Ovary (tissue), 9 donors: ENCODE data around the gene NCAPH2. TPM values are rescaled to one million over a fixed set of nuclear protein-coding genes. Genes with fewer than 3 reads are reported as not detected.

Experiments
- DNase-seq, 5 donors: peaks; one replicate each; pipeline ENCODE4 v3.0.0-alpha.2; 2019 to 2020
- H3K27ac ChIP-seq, 2 donors: fragments of 200-600 bp; one replicate each; pipeline versions ENCODE4 v1.5.1 to v1.8.0; 2019 to 2022
- H3K27me3 ChIP-seq: fragments of 200-600 bp; one replicate; pipeline ENCODE4 v1.8.0; 2022
- H3K36me3 ChIP-seq: fragments of 200-600 bp; sonication (generic); one replicate; pipeline ENCODE4 v1.5.1; 2019
- H3K4me1 ChIP-seq: one replicate; pipeline ENCODE4 v1.8.1; 2013; ENCODE audit warnings: mild to moderate bottlenecking, moderate library complexity; ENCODE audit not compliant: insufficient read depth
- H3K4me3 ChIP-seq: fragments of 200-600 bp; sonication (generic); one replicate; pipeline ENCODE4 v1.5.1; 2017
- H3K9me3 ChIP-seq, 2 donors: fragments of 200-600 bp in 1 of 2; sonication (generic) in 1 of 2; one replicate each; pipeline versions ENCODE4 v1.5.1 to v1.8.1; 2013 to 2019; ENCODE audit warnings: mild to moderate bottlenecking in 1 of 2, moderate library complexity in 1 of 2
- EP300 ChIP-seq: sonication (generic); formaldehyde crosslinking; IDR thresholded peaks from one replicate; pipeline ENCODE4 v1.6.1; 2017; ENCODE audit warnings: antibody characterized with exemption
- POLR2A ChIP-seq: fragments of 450-650 bp; IDR thresholded peaks from one replicate; pipeline ENCODE4 v1.6.1; 2017; ENCODE audit warnings: antibody characterized with exemption, mild to moderate bottlenecking, moderate library complexity
- WGBS, 3 donors: extraction: QIAGEN DNeasy Blood & Tissue Kit in 1 of 3; methylation state at CpG; one replicate each; pipeline versions ENCODE4 v1.1.5 to v1.1.7; 2013 to 2017; 5-methylcytosine and 5-hydroxymethylcytosine counted together
- intact Hi-C, 4 donors: fragments of 100-400 bp; cut with DNase I; formaldehyde crosslinking; loops; one replicate each; pipeline versions ENCODE4 v1.11.0 to v1.15.1; 2022 to 2023
- polyA plus RNA-seq, 2 donors: library from polyadenylated mRNA; stranded (reverse); fragments of 200-250 nt in 1 of 2; fragments of 350-450 nt in 1 of 2; fragmentation: Illumina TruSeq in 1 of 2; extraction: RNeasy Lipid Tissue Mini Kit (QIAGEN cat#74804) in 1 of 2; gene quantifications; one replicate each; pipeline ENCODE4 v1.2.3, GENCODE V29; 2013 to 2014
- total RNA-seq, 7 donors: library from RNA; depleted of rRNA in 2 of 7; stranded (reverse); fragments of >200 nt in 2 of 7; fragmentation: NEBNext Ultra II Directional in 3 of 7; extraction: Animal tissue kit (Norgen Biotek cat#: 25700) in 3 of 7; gene quantifications; one replicate each; pipeline versions ENCODE4 v1.1.0 to v1.2.4, GENCODE V29; 2016 to 2023
- TF ChIP-seq, protein P1 (sequence below), 3 donors: fragments of 450-650 bp in 2 of 3; fragments of 200-600 bp in 1 of 3; IDR thresholded peaks; one replicate each; pipeline versions ENCODE4 v1.5.1 to v1.8.0; 2016 to 2022; ENCODE audit warnings: antibody characterized with exemption in 3 of 3, mild to moderate bottlenecking in 1 of 3
- donor health status: DM: no; HTN: no; CAD: no; lungs with moderate emphysema.
- donor health status: DM: no; HTN: no; CAD: no.
- donor health status: Bipolar disorder and iron deficiency.
- donor health status: DM: yes; HTN: yes; CAD: no.
- donor health status: DM: no; HTN: no; CAD: no.
- donor health status: DM: yes; HTN: yes; CAD: no.

Gene NCAPH2
- total and polyA plus RNA-seq, 9 donors = 11.5 to 61.5 (median 49.0) TPM

DNA sequence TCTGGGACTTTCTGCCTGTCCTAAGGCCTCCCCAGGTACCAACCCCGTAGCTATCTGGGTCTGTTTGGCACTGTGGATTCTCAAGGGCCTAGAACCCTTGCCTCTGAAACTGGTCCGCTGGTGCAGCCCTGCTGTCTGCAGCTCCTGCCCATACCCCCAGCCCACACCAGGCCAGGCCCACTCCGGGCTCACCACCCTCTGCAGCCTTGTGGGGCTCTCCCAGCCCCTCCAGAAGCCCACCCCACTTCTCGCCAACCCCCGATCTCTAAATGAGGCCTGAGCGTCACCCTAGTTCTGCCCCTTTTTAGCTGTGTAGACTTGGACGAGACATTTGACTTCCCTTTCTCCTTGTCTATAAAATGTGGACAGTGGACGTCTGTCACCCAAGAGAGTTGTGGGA is 42.4 kb downstream of the NCAPH2 start:
- Histone ChIP-seq H3K4me1 (no peaks in the 10 kb centered on the region), H3K27me3 (peaks cover 2% of the 10 kb centered on the region), H3K9me3 (no peaks in the 10 kb centered on the region), H3K4me3 (no peak overlapping the region), H3K27ac (no peak overlapping the region), H3K36me3 (no peaks in the 10 kb centered on the region)
- TF ChIP-seq POLR2A (no peak), EP300 (no peak)
- TF ChIP-seq, protein P1, sequence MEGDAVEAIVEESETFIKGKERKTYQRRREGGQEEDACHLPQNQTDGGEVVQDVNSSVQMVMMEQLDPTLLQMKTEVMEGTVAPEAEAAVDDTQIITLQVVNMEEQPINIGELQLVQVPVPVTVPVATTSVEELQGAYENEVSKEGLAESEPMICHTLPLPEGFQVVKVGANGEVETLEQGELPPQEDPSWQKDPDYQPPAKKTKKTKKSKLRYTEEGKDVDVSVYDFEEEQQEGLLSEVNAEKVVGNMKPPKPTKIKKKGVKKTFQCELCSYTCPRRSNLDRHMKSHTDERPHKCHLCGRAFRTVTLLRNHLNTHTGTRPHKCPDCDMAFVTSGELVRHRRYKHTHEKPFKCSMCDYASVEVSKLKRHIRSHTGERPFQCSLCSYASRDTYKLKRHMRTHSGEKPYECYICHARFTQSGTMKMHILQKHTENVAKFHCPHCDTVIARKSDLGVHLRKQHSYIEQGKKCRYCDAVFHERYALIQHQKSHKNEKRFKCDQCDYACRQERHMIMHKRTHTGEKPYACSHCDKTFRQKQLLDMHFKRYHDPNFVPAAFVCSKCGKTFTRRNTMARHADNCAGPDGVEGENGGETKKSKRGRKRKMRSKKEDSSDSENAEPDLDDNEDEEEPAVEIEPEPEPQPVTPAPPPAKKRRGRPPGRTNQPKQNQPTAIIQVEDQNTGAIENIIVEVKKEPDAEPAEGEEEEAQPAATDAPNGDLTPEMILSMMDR (IDR thresholded peaks at IDR 0.05) = no peak
- DNase-seq = no peak
- intact Hi-C loops = no loop called here
- 80 to 88% (median 87%) methylated on average over 8 of the region's 8 CpGs for WGBS, 3 donors

DNA sequence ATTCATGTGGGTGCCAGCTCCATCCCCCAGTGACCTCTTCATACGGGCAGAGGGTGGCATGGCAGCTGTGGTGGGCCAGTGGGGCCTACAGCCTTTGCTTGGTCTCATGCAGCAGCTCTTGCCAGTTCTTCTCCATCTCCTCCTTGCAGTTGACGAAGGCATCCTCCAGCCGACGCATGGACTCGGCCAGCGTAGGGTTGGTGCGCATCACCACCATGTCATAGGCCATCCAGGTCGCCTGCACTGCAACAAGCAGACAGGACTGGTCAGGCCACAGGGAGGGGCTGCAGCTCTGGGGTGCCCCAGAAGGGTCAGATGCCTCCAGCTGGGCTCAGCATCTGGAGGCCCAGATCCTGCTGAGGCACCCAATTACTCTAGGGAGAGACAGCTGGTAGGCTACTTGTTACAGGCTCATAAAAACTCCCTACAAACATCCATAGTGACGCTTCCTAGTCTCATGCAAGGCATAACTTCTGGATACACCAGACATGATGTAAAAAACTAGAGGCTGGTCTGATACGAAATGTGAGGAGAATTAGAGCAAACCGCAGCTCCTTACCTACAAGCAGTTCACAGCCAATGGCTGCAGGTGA is 43.2 kb downstream of the NCAPH2 start:
- Histone ChIP-seq H3K36me3 (no peaks in the 10 kb centered on the region), H3K27me3 (no peaks in the 10 kb centered on the region), H3K4me1 (no peaks in the 10 kb centered on the region), H3K4me3 (no peak overlapping the region), H3K27ac (no peak overlapping the region), H3K9me3 (no peaks in the 10 kb centered on the region)
- intact Hi-C loops = no loop called here
- DNase-seq = no peak
- TF ChIP-seq, protein P1 (IDR thresholded peaks at IDR 0.05) = no peak
- TF ChIP-seq POLR2A (no peak), EP300 (no peak)
- 88 to 92% (median 91%) methylated on average over 11 of the region's 11 CpGs for WGBS, 3 donors

DNA sequence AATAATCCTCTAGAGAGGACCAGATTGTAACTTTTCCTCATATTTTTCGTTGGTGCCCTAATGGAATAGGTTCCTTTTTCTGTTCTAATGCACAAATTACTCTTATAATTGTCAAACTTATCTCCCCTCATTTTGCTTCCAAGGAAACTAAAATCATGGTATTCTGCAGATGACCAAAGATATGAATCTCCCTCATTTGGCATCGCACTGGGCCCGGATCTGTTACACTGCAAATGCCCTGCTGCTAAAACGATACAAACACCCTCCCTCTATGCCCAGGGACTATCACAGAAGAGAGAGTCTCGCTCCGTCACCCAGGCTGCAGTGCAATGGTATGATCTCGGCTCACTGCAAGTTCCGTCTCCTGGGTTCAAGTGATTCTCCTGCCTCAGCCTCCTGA is 45.3 kb downstream of the NCAPH2 start:
- Histone ChIP-seq H3K27me3 (no peaks in the 10 kb centered on the region), H3K4me3 (no peak overlapping the region), H3K9me3 (no peaks in the 10 kb centered on the region), H3K4me1 (no peaks in the 10 kb centered on the region), H3K27ac (no peak overlapping the region), H3K36me3 (no peaks in the 10 kb centered on the region)
- intact Hi-C loops = no loop called here
- no peak for DNase-seq
- TF ChIP-seq, protein P1 (IDR thresholded peaks at IDR 0.05) = no peak
- TF ChIP-seq EP300 (no peak), POLR2A (no peak)
- WGBS, 3 donors = 72 to 80% (median 78%) methylated on average over 8 of the region's 8 CpGs

DNA sequence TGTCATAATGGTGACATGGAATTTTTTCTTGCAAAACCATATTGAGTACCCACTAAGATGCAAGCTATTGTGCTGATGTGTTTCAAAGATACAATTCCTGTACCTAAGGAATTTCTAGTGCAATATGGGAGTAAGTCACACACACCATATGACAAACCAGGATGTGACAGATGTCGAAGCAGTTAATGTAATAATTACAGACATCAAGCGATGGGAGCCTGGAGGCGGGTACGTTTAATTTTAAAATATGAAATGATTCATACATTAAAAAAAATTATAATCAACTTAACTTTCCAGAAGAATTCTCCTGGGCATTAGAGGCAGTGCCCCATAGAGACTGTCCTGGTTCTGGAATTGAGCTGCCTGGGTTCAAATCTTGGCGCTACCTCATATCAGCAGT is 48.7 kb downstream of the NCAPH2 start:
- 80 to 85% (median 83%) methylated on average over 5 of the region's 5 CpGs for WGBS, 3 donors
- Histone ChIP-seq H3K9me3 (no peaks in the 10 kb centered on the region), H3K27ac (no peak overlapping the region), H3K4me3 (no peak overlapping the region), H3K27me3 (no peaks in the 10 kb centered on the region), H3K4me1 (no peaks in the 10 kb centered on the region), H3K36me3 (no peaks in the 10 kb centered on the region)
- intact Hi-C loops = no loop called here
- TF ChIP-seq, protein P1 (IDR thresholded peaks at IDR 0.05) = no peak
- no peak for TF ChIP-seq POLR2A
- no peak for TF ChIP-seq EP300
- no peak for DNase-seq
